Esophagus muscularis mucosa (tissue), 3 donors: Measurements from ENCODE around the gene HIF1A.

Experiments used
- POLR2A ChIP-seq: fragments of 450-650 bp; IDR thresholded peaks from one replicate; pipeline ENCODE4 v1.6.1; 2017; ENCODE audit warnings: antibody characterized with exemption, moderate library complexity, mild to moderate bottlenecking, low read depth
- POLR2AphosphoS5 ChIP-seq, 2 donors: sonication (generic); formaldehyde crosslinking; IDR thresholded peaks; one replicate each; pipeline ENCODE4 v1.6.1; 2017; ENCODE audit warnings: antibody characterized with exemption in 2 of 2
- TF ChIP-seq, protein P1 (sequence below), 3 experiments: fragments of 200-600 bp in 2 of 3; fragments of 450-650 bp in 1 of 3; sonication (generic) in 2 of 3; IDR thresholded peaks; one replicate each; pipeline ENCODE4 v1.5.1; 2017 to 2019; ENCODE audit warnings: antibody characterized with exemption in 3 of 3, mild to moderate bottlenecking in 2 of 3, moderate library complexity in 1 of 3

DNA sequence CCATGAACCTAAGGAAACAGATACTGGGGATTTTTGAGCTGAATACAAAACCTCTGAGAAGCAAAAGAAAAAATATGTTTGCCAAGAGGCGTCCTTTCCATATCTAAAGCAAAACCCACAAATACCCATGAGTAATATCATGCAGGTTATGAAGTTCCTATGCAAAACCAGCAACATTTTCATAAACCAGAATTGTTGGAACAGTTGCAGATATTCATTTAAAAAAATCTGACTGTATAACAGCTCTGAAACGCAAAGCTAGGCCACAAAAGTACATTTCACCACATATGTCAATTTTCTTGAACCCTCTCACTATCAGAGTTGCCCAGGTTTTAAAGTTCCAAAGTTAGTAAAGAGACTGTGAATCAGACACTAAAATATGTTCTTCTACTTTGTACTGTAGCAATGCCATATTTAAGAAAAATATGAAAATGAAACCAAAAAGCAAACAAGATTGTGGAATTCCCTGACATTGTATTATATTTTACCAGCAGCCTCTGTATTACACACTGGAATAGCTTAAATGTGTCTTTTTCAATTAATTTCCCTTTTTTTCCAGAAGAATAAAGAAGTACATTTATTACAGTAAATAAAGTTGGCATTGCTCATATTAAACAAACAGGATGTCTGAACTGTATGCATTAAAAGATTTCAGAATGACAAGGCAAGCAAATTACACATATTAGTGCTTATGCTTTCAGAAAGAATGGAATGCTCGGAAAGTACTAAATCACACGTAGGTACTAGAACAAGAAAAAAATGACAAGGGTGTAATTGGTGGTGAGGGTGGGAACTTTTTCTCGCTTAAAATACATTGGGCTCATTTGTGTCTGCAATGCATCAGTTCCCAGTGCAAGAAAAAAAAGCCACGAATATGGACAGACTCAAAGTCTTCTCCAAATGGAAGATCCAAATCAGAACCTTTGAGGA lies 33.6 kb upstream of the HIF1A start:
- TF ChIP-seq POLR2AphosphoS5 (IDR thresholded peaks at IDR 0.05) (no peak), POLR2A (no peak)
- TF ChIP-seq, protein P1, sequence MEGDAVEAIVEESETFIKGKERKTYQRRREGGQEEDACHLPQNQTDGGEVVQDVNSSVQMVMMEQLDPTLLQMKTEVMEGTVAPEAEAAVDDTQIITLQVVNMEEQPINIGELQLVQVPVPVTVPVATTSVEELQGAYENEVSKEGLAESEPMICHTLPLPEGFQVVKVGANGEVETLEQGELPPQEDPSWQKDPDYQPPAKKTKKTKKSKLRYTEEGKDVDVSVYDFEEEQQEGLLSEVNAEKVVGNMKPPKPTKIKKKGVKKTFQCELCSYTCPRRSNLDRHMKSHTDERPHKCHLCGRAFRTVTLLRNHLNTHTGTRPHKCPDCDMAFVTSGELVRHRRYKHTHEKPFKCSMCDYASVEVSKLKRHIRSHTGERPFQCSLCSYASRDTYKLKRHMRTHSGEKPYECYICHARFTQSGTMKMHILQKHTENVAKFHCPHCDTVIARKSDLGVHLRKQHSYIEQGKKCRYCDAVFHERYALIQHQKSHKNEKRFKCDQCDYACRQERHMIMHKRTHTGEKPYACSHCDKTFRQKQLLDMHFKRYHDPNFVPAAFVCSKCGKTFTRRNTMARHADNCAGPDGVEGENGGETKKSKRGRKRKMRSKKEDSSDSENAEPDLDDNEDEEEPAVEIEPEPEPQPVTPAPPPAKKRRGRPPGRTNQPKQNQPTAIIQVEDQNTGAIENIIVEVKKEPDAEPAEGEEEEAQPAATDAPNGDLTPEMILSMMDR (IDR thresholded peaks at IDR 0.05) = no peak
